Stimulated activated CD8-positive, alpha-beta memory T cell treated with anti-CD3 and anti-CD28 coated beads, Interleukin-4, amount 100 ng/mL, for 24 hours (primary cell): Measurements from ENCODE around the gene TBC1D21.

Experiments used
- DNase-seq: peaks from one replicate; pipeline ENCODE4 v3.0.0-alpha.2; 2020; ENCODE audit warnings: low read depth

Gene TBC1D21

GRCh38 chr15:73862276-73862675 is 11.1 kb upstream of the TBC1D21 start:
- DNase-seq, result no peak

DNA sequence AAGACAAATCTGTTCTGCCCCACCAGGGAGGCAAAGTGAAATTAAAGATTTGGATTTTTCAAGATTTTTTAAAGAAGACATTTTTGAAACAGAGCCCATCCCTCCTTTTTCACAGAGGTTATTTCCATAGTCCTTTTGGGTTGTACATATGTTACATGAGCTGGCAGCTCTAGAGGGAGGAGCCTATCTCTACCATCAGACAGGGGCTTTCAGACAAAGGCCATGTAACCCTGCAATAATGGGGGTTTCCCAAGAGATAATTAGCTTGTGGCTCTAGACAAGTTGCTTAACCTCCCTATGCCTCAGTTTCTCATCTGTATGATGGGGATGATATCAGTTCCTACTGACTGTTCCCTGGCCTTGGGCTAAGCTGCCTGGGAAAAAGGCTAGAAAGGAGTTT is 8.0 kb upstream of the TBC1D21 start:
- DNase-seq, result no peak

- DNase-seq, result no peak
These were observed 7.5 kb upstream of the TBC1D21 start for GRCh38 chr15:73865904-73866303.

DNA sequence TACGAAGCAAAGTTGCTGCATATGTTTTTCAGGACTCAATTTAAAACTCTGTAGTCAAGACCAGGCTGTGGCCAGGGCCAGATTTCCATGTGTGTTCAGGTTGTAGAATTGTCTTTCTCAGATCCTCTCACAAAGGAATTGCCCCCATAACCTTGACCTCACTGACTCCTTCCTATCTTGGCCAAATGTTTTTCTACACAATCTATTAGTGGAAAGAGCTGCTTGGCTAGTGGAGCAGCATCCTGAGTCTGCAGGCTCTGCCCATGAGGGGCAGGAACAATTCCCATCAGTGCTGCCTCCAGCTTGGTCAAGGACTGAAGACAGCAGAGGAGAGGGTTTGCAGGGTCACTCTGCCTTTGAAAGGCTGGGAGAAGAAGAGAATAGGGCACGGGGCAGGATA is 6.9 kb upstream of the TBC1D21 start:
- no peak for DNase-seq

DNA sequence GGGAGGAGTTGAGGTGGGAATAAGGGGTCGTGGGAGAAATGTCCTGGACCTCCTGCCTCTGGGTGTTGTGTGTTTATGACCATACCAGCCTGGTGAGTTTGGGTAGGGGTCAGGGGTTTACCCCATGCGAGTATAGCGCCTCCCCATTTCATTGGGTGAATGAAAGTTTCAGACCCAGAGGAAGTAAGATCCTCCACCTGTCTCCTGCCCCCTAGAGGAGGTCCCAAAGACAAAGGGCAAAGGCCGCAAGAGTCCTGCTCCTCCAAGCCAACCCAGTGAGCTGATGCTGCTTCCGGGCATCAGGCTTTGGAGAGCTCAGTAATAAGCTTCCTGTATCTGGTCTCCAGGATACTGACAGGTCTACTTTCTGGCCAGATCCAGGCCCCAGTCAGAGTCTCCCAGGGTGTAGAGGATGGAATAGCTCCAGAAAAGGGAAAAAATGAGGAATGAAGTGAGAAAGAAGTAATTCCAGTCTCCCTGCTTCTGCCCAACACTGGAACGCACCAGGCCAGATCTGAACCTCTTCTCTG is 6.4 kb upstream of the TBC1D21 start:
- DNase-seq, result no peak

- no peak for DNase-seq
These were observed 5.9 kb upstream of the TBC1D21 start for GRCh38 chr15:73867426-73867825.

DNA sequence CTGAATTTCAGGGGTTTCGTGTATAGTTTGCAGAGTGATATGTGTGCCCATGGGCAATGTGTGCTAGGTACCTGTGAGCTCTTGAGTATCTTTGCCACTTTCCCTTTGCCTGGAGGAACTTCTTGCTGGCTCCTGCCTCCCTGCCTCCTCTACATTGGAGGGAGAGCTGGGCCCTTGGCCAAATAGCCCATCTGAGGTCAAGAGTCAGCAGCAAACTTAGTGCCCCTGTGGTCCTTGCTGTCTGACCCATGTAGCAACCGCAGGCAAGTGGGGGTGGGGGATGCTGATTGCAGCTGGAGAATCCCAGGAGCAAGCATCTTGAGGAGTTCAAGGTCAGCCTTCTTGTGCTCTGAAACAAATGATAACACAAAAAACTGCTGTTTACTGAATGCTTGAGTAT is 5.4 kb upstream of the TBC1D21 start:
- DNase-seq, result no peak

DNA sequence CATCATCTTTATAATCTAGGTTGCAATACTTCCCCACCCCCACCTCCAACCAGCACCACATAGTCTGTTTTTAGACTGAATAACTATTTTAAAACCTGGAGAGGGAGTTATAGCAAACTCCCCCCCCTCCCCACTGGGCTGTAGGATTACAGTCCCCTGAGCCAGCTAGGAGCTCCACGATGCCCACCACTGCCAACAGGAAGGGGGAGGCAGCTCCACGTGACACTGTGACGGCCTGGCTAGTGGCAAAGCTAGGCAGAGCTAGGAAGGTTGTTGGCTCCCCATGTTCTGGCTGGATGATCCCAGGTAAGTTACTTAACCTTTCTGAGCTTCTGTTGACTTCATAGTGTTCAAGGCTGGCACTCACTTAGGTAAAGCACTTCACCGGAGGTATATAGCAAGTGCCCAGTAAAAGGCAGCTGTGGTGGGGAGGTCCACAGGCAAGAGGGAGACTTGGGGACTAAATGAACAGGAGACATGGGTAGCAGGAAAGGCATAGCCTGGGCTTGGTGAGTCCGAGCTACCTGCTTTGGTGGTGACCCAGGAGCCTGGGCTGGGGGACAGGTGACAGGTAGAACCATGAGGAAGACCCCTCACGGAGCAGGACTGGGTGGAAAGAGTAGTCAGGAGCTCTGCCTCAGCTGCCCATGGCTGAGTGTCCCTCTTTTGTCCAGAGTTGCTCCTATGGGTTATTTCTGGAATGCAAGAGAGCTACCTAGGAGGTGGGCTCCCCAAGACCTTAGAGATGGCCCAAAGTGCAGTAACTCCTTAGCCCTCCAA is 4.0 kb upstream of the TBC1D21 start:
- no peak for DNase-seq

DNA sequence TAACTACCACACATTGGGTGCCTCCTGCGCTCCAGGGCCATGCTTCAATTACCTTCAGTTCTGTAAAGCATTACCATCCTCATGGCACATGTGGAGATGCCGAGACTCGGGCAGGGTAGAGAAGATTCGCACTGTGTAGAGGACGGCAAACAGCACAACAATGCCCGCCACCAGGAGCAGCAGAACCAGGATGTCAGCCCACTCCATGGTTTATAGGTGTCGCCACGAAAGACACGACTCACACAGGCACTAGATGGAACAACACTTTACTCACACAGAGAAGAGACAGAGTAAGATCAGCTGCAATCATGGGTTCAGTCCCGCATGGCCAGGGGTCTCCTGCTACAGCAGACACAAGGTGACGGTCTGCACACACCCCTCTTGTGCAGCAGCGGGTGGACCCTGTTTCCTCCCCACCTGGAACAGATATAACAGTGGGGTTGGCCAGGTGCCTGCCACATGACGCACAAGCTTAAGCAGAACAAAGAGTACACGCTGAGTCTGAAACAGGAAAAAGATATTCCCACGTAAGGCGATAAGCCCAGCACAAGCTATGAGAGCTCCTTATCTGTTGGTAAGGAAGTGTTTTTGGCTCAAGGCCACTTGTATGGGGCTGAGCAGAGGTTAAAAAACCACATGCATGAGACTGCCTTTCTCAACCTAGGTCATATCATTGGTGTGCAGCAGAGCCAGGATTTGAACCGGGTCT is 2.5 kb upstream of the TBC1D21 start:
- no peak for DNase-seq

GRCh38 chr15:73872346-73872745 is 1.0 kb upstream of the TBC1D21 start:
- DNase-seq, result no peak

DNA sequence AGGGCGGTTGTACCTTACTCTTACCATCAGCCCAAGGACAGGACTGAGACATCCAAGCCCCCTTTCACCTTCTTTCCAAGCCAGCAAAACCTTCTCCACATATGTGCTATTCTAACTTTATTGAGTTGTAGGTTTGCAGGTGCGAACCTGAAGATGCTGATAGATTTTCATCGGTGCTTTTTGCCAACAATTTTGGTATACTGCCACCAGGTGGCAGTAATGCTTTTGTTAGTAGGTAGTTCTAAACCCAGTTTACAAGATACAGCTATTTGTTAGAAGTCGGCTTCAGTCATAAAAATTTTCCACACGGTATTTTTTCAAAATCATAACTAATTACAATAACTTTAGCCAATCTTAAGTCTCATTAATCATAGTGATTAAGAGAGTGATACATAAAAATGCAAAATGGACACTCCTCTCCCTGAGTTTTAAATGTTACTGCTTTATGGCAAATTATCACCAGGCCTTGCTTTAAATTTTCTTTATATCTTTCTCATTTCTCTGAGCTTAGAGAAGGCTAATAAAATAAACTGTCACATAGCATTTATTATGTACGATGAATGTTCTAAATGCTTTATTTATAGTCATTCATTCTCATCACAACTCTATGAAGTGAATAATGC is 636 bp downstream of the TBC1D21 start:
- no peak for DNase-seq

DNA sequence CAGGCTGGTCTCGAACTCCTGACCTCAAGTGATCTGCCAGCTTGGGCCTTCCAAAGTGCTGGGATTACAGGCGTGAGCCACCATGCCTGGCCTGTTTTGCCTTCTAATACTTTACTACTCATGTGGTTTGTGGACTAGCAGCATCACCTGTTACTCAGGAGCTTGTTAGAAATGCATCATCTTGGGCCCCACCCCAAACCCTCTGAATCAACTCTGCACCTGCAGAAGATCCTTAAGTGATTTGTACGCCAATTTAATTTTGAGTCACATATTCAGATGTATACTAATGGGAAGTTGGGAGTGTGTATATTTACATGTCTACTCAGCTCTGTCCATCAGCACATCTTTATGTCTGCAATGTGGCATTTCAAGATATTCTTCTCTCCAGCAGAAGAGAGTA is 6.1 kb downstream of the TBC1D21 start:
- no peak for DNase-seq

DNA sequence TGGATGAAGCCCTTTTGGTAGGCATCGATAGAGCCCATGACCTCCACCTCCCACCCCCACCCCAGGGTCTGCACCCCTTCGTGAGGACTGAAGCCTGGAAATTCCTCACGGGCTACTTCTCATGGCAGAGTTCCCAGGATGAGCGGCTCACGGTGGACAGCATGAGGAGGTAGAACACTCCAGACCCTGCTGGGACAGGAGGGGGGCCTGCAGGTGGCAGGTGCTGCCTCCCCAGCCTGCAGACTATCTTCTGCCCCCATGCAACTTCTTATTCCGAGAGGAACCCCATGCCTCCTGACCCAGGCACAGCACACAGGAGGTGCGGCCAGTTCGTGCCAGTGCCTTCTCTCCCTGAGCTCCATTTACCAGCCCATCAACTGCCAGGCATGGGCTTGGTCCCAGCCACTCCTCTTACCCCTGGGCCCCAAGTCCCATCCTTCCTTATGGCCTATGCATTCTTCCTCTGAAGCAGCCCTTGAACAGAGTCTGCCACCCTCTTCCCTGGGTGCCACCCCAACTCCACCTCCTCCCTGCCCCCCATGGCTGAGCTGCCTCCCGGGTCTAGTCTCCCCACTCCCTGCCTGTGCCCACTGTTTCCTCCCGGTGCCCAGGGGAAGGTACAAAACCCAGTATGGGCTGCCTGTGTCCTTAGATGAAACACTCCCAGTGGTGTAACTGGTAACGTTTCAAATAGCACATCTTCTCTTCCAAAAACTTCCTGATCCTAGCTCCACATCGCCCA is 8.4 kb downstream of the TBC1D21 start:
- DNase-seq, result no peak

- no peak for DNase-seq
These were observed 9.5 kb downstream of the TBC1D21 start for GRCh38 chr15:73882761-73883419.

GRCh38 chr15:73884159-73884558 is 10.8 kb downstream of the TBC1D21 start:
- no peak for DNase-seq

- DNase-seq, result no peak
These were observed 12.8 kb downstream of the TBC1D21 start for GRCh38 chr15:73885954-73886700.

DNA sequence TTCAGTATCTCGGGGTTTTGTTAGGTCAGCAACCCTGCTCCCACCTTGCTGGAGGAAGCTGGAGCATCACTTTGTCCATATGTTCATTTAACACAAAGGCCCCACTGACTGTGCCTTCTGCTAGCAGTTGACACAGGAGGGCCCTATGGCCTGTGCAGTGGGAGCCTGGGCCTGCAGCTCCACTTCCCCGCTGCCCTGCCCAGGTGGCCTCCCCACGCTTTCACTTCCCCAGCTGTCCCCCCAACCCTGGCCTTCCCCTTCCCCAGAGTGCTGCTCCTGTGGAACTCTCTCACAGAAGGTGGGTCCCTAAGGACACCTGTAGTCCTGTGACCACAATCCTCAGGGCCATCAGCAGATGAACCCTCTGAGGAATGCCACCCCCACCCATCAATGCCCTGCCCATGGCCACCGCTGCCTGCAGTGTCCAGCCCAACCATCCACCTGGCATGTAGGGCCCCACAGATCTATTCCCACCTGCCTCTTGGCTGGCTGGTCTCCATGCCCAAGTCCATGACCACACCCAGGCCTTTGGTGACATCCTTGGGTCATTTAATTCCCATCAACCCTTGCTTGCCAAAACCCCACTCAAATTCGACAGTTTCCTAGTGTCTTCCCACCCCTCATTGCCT is 13.5 kb downstream of the TBC1D21 start:
- no peak for DNase-seq

- no peak for DNase-seq
These were observed 14.1 kb downstream of the TBC1D21 start for GRCh38 chr15:73887481-73887880.

DNA sequence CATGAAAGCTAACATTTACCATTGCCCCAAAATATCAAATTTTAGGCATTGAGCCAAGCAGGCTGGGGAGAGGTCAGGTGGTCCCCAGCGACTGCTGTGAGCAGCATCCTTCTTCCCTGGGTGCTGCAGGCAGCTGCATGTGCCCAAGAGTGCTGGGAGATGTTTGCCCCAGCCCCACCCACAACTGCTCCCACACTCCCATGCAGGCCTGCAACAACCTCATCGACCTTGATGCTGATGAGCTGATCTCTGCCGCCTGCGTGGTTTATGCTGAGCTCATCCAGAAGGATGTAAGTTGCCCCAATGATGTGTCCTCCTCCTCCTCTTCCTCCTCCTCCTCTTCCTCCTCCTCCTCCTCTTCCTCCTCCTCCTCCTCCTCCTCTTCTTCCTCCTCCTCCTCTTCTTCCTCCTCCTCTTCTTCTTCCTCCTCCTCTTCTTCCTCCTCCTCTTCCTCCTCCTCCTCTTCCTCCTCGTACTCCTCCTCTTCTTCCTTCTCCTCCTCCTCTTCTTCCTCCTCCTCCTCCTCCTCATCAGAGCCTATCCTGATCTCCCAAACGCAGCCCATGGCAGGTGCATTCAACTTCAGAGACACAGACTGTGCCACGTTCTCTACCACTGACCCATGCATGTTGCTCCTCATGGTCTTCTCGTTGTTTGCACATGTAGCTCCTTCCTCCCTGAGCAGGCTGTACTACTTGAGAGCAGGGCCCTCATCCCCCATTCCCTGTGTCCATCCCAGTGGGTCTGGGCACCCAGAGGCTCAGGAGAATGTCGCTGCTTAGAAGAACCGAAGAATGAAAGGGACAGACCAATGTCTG is 15.1 kb downstream of the TBC1D21 start:
- DNase-seq, result no peak
